ENCODE measurements around the gene TM9SF4.

The TM9SF4 gene

GRCh38 chr20:32216179-32217142 lies 106.9 kb downstream of the TM9SF4 start:
- no peak for FAIRE-seq
- no peak for DNase-seq (ENCODE audit: insufficient read length, low spot score)
- TF ChIP-seq POLR2AphosphoS5 (IDR thresholded peaks at IDR 0.05; ENCODE audit: low read depth, low read length): no peak
- no peak for TF ChIP-seq SPI1 (IDR thresholded peaks at IDR 0.05; ENCODE audit: low read depth, low read length)
- TF ChIP-seq POLR2A (IDR thresholded peaks at IDR 0.05; ENCODE audit: low read depth, low read length): no peak
- TF ChIP-seq POU2F2 (IDR thresholded peaks at IDR 0.05; ENCODE audit: low read depth, low read length): no peak
- no peak for TF ChIP-seq TAF1 (IDR thresholded peaks at IDR 0.05; ENCODE audit: low read depth, low read length)
- TF ChIP-seq PAX5 (IDR thresholded peaks at IDR 0.05; ENCODE audit: insufficient read depth, low read length, severe bottlenecking): no peak

All from GM12891 (cell line).